IMR-90 (cell line): ENCODE measurements around the gene CORO1C. TPM values are rescaled to one million over a fixed set of nuclear protein-coding genes. Genes with fewer than 3 reads are reported as not detected.
A peak's percentile ranks its signal among the peaks of the same experiment; 100 is the strongest.

Experiments
- ATAC-seq: fragments of 200-7000 bp; cut with Tn5 transposase; 2 replicates; pipeline ENCODE4 v1.9.1; 2020; ENCODE audit warnings: low read depth, mild to moderate bottlenecking, moderate library complexity
- BruUV-seq: library from RNA; stranded (reverse); fragments of 400-500 nt; replicated peaks from 2 replicates; lab custom pipeline; 2021; lab: Mats Ljungman, UMichigan
- CTCF ChIA-PET: fragments of 300-600 bp; formaldehyde crosslinking; extraction: SDS; loops from one replicate; lab custom pipeline; 2021; ENCODE audit warnings: antibody characterized with exemption; lab: Yijun Ruan, JAX
- POLR2A ChIA-PET: fragments of 300-600 bp; sonication (Branson Sonifier 250); formaldehyde crosslinking; loops from one replicate; lab custom pipeline; 2022; ENCODE audit warnings: antibody characterized with exemption; ENCODE audit not compliant: unreplicated experiment; lab: Charles Lee
- DNase-seq: peaks from one replicate; pipeline ENCODE4 v3.0.0; 2013
- H2AFZ ChIP-seq: replicated peaks from 2 replicates; pipeline ENCODE3; 2013; ENCODE audit warnings: low read length, mild to moderate bottlenecking; ENCODE audit not compliant: poor library complexity
- H2AK5ac ChIP-seq: 2 replicates; pipeline ENCODE4 v1.6.1; 2013; ENCODE audit warnings: low read depth, low read length, inconsistent platforms
- H2AK9ac ChIP-seq: replicated peaks from 2 replicates; pipeline ENCODE3; 2013; ENCODE audit warnings: mild to moderate bottlenecking, low read depth, low read length, moderate library complexity; ENCODE audit not compliant: poor library complexity
- H2BK120ac ChIP-seq: 2 replicates; pipeline ENCODE4 v1.6.1; 2013; ENCODE audit warnings: low read depth, low read length, inconsistent platforms
- H2BK15ac ChIP-seq: 3 replicates; pipeline ENCODE4 v1.6.1; 2013; ENCODE audit warnings: low read depth, low read length, inconsistent platforms
- H2BK20ac ChIP-seq: 2 replicates; pipeline ENCODE4 v1.6.1; 2013; ENCODE audit warnings: low read depth, mild to moderate bottlenecking, inconsistent platforms, low read length, moderate library complexity
- H2BK5ac ChIP-seq: 2 replicates; pipeline ENCODE4 v1.6.1; 2013; ENCODE audit warnings: mild to moderate bottlenecking, low read depth, low read length, inconsistent platforms; ENCODE audit not compliant: poor library complexity, severe bottlenecking
- H3K14ac ChIP-seq: replicated peaks from 2 replicates; pipeline ENCODE4 v1.6.1; 2013; ENCODE audit warnings: low read depth, low read length, inconsistent platforms
- H3K18ac ChIP-seq: 2 replicates; pipeline ENCODE4 v1.6.1; 2013; ENCODE audit warnings: low read depth, low read length, control low read depth
- H3K23ac ChIP-seq: 2 replicates; pipeline ENCODE4 v1.6.1; 2013; ENCODE audit warnings: low read depth, low read length, inconsistent platforms
- H3K27ac ChIP-seq: 2 replicates; pipeline ENCODE4 v1.5.1; 2013; ENCODE audit warnings: mild to moderate bottlenecking, control low read depth, low read length; ENCODE audit not compliant: insufficient read depth
- H3K27me3 ChIP-seq: 2 replicates; pipeline ENCODE4 v1.6.1; 2013; ENCODE audit warnings: low read length; ENCODE audit not compliant: control insufficient read depth, insufficient read depth
- H3K36me3 ChIP-seq: 2 replicates; pipeline ENCODE4 v1.6.1; 2013; ENCODE audit warnings: low read length, mixed read lengths; ENCODE audit not compliant: control insufficient read depth, insufficient read depth
- H3K4ac ChIP-seq: 2 replicates; pipeline ENCODE4 v1.6.1; 2013; ENCODE audit warnings: low read depth, low read length, inconsistent platforms
- H3K4me1 ChIP-seq: 2 replicates; pipeline ENCODE4 v1.6.1; 2013; ENCODE audit warnings: low read length, mixed read lengths; ENCODE audit not compliant: control insufficient read depth, insufficient read depth
- H3K4me2 ChIP-seq: 2 replicates; pipeline ENCODE4 v1.6.1; 2013; ENCODE audit warnings: low read depth, mild to moderate bottlenecking, control low read depth, low read length, moderate library complexity
- H3K4me3 ChIP-seq: 2 replicates; pipeline ENCODE4 v1.5.1; 2013; ENCODE audit warnings: low read depth, mild to moderate bottlenecking, control low read depth, low read length, moderate library complexity; ENCODE audit not compliant: insufficient read depth
- H3K56ac ChIP-seq: 2 replicates; pipeline ENCODE4 v1.6.1; 2013; ENCODE audit warnings: low read length, inconsistent platforms; ENCODE audit not compliant: insufficient read depth; ENCODE audit errors: extremely low read depth
- H3K79me1 ChIP-seq, 2 experiments: 2 replicates each; pipeline ENCODE4 v1.6.1; 2013; ENCODE audit warnings: low read length in 2 of 2, inconsistent platforms in 1 of 2, low read depth in 1 of 2
- H3K9ac ChIP-seq: 2 replicates; pipeline ENCODE4 v1.6.1; 2013; ENCODE audit warnings: low read depth, low read length, control low read depth
- H3K9me1 ChIP-seq: 2 replicates; pipeline ENCODE4 v1.6.1; 2013; ENCODE audit warnings: low read length, inconsistent platforms; ENCODE audit not compliant: insufficient read depth
- H3K9me3 ChIP-seq: 2 replicates; pipeline ENCODE4 v1.6.1; 2013; ENCODE audit warnings: low read length; ENCODE audit not compliant: control insufficient read depth, insufficient read depth
- H4K20me1 ChIP-seq: 2 replicates; pipeline ENCODE4 v1.6.1; 2013; ENCODE audit warnings: low read length, inconsistent platforms; ENCODE audit not compliant: insufficient read depth
- H4K5ac ChIP-seq: 2 replicates; pipeline ENCODE4 v1.6.1; 2013; ENCODE audit warnings: mild to moderate bottlenecking, low read depth, low read length, control low read depth
- H4K8ac ChIP-seq, 2 experiments: 2 replicates each; pipeline ENCODE4 v1.6.1; 2013; ENCODE audit warnings: low read depth in 2 of 2, low read length in 2 of 2, control low read depth in 1 of 2, inconsistent platforms in 1 of 2
- H4K91ac ChIP-seq: 2 replicates; pipeline ENCODE4 v1.6.1; 2013; ENCODE audit warnings: low read depth, low read length, inconsistent platforms; ENCODE audit not compliant: insufficient read depth
- CTCF ChIP-seq: conservative IDR thresholded peaks from 2 replicates; pipeline ENCODE4 v1.5.1; 2012; ENCODE audit warnings: mild to moderate bottlenecking, low read depth, low read length, improper control_type of control experiment
- ELK1 ChIP-seq: fragments of 150-350 bp; IDR thresholded peaks from 2 replicates; pipeline ENCODE4 v1.6.1; 2016; ENCODE audit warnings: low read depth, mild to moderate bottlenecking, low read length, moderate library complexity, borderline replicate concordance
- FOS ChIP-seq: fragments of 150-350 bp; IDR thresholded peaks from 2 replicates; pipeline ENCODE4 v1.6.1; 2016; ENCODE audit warnings: low read depth, low read length
- MAFK ChIP-seq: IDR thresholded peaks from 2 replicates; pipeline ENCODE4 v1.6.1; 2012; ENCODE audit warnings: low read depth, low read length, improper control_type of control experiment
- RFX5 ChIP-seq: IDR thresholded peaks from 2 replicates; pipeline ENCODE4 v1.8.0; 2012; ENCODE audit warnings: low read depth, mild to moderate bottlenecking, low read length, moderate library complexity
- WGBS, 2 experiments: methylation state at CpG; one replicate each; pipeline versions ENCODE4 v1.1.5 to v1.1.7; 2013; ENCODE audit warnings: missing lambda C conversion rate in 2 of 2; ENCODE audit not compliant: insufficient read length in 1 of 2; ENCODE audit errors: extremely low coverage in 2 of 2; 5-methylcytosine and 5-hydroxymethylcytosine counted together
- dilution Hi-C: fragments of 300-500 bp; cut with HindIII; formaldehyde crosslinking; loops from one replicate; pipeline ENCODE4 v1.14.3; 2018; ENCODE audit warnings: low sequenced_read_pairs; ENCODE audit not compliant: unreplicated experiment
- in situ Hi-C: fragments of 300-500 bp; cut with MboI; formaldehyde crosslinking; loops from 3 replicates; pipeline ENCODE4 v1.14.3; 2019; ENCODE audit warnings: low sequenced_read_pairs, inconsistent platforms, mixed read lengths
- intact Hi-C: fragments of 100-400 bp; cut with micrococcal nuclease; formaldehyde crosslinking; loops from 2 replicates; pipeline ENCODE4 v1.10.0; 2022
- polyA plus RNA-seq, 3 experiments: library from polyadenylated mRNA; depleted of rRNA; stranded (reverse); fragments of >200 nt; gene quantifications; 2 replicates each; pipeline ENCODE4 v1.2.3, GENCODE V29; 2012; ENCODE audit warnings: low replicate concordance in 1 of 3
- total RNA-seq: library from RNA; depleted of rRNA; stranded (reverse); fragments of >200 nt; gene quantifications from 2 replicates; pipeline ENCODE4 v1.2.3, GENCODE V29; 2012

CORO1C gene
- total and polyA plus RNA-seq, 2 of the 4 experiments (the other 2 are of a cell fraction), result 675 to 1,100 TPM

- no peak for TF ChIP-seq RFX5
These were observed 93.9 kb downstream of the CORO1C start (continued) for GRCh38 chr12:108637222-108637971.

- no peak overlapping the region for H4K8ac ChIP-seq
- ChIA-PET POLR2A (no interaction called here), CTCF (interaction anchor here (0.7 to 1.1 kb wide), 2 partner anchors 18 to 453 kb away, joined by 3 read pairs; no protein-coding TSS in a partner anchor)
- H2BK20ac ChIP-seq, result no peak overlapping the region
- no peak overlapping the region for H3K27ac ChIP-seq
- DNase-seq, result no peak
- 0 out of 2 replicates have a peak overlapping the region, but pooled peaks have one; percentile 62 for H3K23ac ChIP-seq
- no peak overlapping the region for H2BK15ac ChIP-seq
- H3K9me1 ChIP-seq, result peaks cover 10% of the 10 kb centered on the region
- H3K9ac ChIP-seq, result no peak overlapping the region
- no peak overlapping the region for H2BK120ac ChIP-seq
- no peak overlapping the region for H3K18ac ChIP-seq
- H2AK9ac ChIP-seq, result no peak overlapping the region
- intact Hi-C loops, result no loop called here
- no peak overlapping the region for H3K4me3 ChIP-seq
- no peak overlapping the region for H3K14ac ChIP-seq
- peaks cover 23% of the 10 kb centered on the region for H4K20me1 ChIP-seq
- in situ Hi-C loops, result loop anchor here (25.0 kb wide), 1 partner anchor 451 kb away; the partner anchor contains the start of genes ALKBH2 and UNG
- H2BK5ac ChIP-seq, result no peak overlapping the region
- no peak overlapping the region for H2AFZ ChIP-seq
- no peaks in the 10 kb centered on the region for H3K27me3 ChIP-seq
- H3K4ac ChIP-seq, result no peak overlapping the region
- H3K36me3 ChIP-seq, result no peaks in the 10 kb centered on the region; the same call in 1 of the 2 replicates
- H3K4me1 ChIP-seq, result peaks cover 11% of the 10 kb centered on the region
- no peak overlapping the region for H3K4me2 ChIP-seq
- no peak overlapping the region for H3K56ac ChIP-seq
- dilution Hi-C loops, result no loop called here
- ATAC-seq, result no peak
- peaks cover 0 to 22% of the 10 kb centered on the region in 2 experiments; a peak in 2 of 4 replicates for H3K79me1 ChIP-seq
- H4K91ac ChIP-seq, result no peak overlapping the region
- TF ChIP-seq CTCF (no peak), FOS (no peak), ELK1 (no peak), MAFK (0 out of 2 replicates have a peak, but pooled peaks have one; percentile 19)
- H2AK5ac ChIP-seq, result no peak overlapping the region
- BruUV-seq, result no TSS peak
- H4K5ac ChIP-seq, result no peak overlapping the region
- no CpG with 5 or more reads among the region's 6 CpGs for WGBS, 2 experiments
- H3K9me3 ChIP-seq, result no peaks in the 10 kb centered on the region
These were observed 95.1 kb downstream of the CORO1C start for GRCh38 chr12:108635997-108636808.
